ENCODE data around the gene XPO4. TPM values are rescaled to one million over a fixed set of nuclear protein-coding genes. Genes with fewer than 3 reads are reported as not detected.

The XPO4 gene
- total RNA-seq, 1 experiment from 2014 or later, result 34.1 TPM

DNA sequence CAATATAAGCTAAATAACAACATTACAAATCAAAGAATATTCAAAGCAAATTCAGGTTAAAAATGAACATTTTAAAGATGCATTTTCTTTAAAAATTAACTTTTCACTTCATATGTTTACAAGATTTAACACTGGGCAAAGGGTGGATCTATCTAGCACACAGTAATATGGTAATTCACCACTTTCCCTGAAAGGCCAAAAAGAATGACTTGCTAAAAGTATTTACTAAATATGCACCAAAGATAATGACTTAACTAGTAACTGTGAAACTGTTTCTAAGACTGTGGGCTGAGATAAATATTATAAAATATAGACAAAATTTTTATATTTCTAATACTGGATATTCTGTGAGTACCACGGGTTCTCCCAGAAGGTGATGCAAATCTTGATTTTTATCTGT lies 124.2 kb downstream of the XPO4 start:
- Histone ChIP-seq H3K4me1 (ENCODE audit: insufficient read depth, low read length) (no peaks in the 10 kb centered on the region), H3K4me2 (ENCODE audit: insufficient read depth, insufficient read length, low read length) (no peak overlapping the region), H4K8ac (replicated peaks; ENCODE audit: insufficient read length, low read depth, low read length) (no peak overlapping the region), H3K79me2 (ENCODE audit: insufficient read depth, low read length) (no peaks in the 10 kb centered on the region), H3K9ac (ENCODE audit: extremely low read depth, insufficient read length, low read length) (no peak overlapping the region), H2BK120ac (ENCODE audit: low read depth, low read length, poor library complexity, severe bottlenecking) (no peak overlapping the region), H2AK5ac (ENCODE audit: insufficient read length, low read length) (no peak overlapping the region), H3K56ac (ENCODE audit: insufficient read length, low read depth, low read length) (no peak overlapping the region), H4K20me1 (ENCODE audit: control insufficient read depth, insufficient read depth, insufficient read length) (no peaks in the 10 kb centered on the region), H3K18ac (ENCODE audit: insufficient read length, low read depth, low read length) (no peak overlapping the region), H3T11ph (ENCODE audit: low read length) (no peak overlapping the region), H2BK20ac (ENCODE audit: low read depth, low read length, poor library complexity, severe bottlenecking) (no peak overlapping the region), H4K5ac (ENCODE audit: insufficient read length, low read depth, low read length) (no peak overlapping the region), H3K14ac (ENCODE audit: insufficient read depth, low read length) (no peak overlapping the region), H3K23me2 (ENCODE audit: insufficient read length, low read depth, low read length, poor library complexity, severe bottlenecking) (peaks cover 3% of the 10 kb centered on the region), H2BK15ac (ENCODE audit: low read depth, low read length) (no peak overlapping the region), H2BK12ac (ENCODE audit: insufficient read length, low read depth, low read length) (no peak overlapping the region), H3K79me1 (ENCODE audit: insufficient read depth, low read depth, low read length, poor library complexity, severe bottlenecking) (no peaks in the 10 kb centered on the region), H4K91ac (ENCODE audit: insufficient read length, low read depth, low read length) (no peak overlapping the region), H3K9me3 (ENCODE audit: control insufficient read depth, low read depth, low read length) (no peaks in the 10 kb centered on the region), H2BK5ac (ENCODE audit: insufficient read length, low read length) (no peak overlapping the region), H3K23ac (ENCODE audit: insufficient read length, low read depth, low read length) (no peak overlapping the region), H3K27me3 (ENCODE audit: insufficient read depth, low read length) (no peaks in the 10 kb centered on the region), H3K27ac (ENCODE audit: insufficient read length, low read depth, low read length) (no peak overlapping the region), H3K4ac (ENCODE audit: low read depth, low read length) (no peak overlapping the region), H2AFZ (ENCODE audit: low read length) (no peak overlapping the region)
- Mint-ChIP-seq H3K9me3 (no peaks in the 10 kb centered on the region), H3K27ac (no peak overlapping the region), H3K27me3 (ENCODE audit: low read depth) (no peaks in the 10 kb centered on the region), H3K36me3 (ENCODE audit: insufficient read depth in 1 of 3, low read depth in 3 of 3) (peaks cover 0 to 10% (median 3%) of the 10 kb centered on the region in 3 experiments; a peak in 5 of 7 replicates), H3K4me1 (peaks cover 3 to 4% of the 10 kb centered on the region in 2 experiments; a peak in 1 of 4 replicates), H3K4me3 (no peak overlapping the region)
- TF ChIP-seq, protein P1, sequence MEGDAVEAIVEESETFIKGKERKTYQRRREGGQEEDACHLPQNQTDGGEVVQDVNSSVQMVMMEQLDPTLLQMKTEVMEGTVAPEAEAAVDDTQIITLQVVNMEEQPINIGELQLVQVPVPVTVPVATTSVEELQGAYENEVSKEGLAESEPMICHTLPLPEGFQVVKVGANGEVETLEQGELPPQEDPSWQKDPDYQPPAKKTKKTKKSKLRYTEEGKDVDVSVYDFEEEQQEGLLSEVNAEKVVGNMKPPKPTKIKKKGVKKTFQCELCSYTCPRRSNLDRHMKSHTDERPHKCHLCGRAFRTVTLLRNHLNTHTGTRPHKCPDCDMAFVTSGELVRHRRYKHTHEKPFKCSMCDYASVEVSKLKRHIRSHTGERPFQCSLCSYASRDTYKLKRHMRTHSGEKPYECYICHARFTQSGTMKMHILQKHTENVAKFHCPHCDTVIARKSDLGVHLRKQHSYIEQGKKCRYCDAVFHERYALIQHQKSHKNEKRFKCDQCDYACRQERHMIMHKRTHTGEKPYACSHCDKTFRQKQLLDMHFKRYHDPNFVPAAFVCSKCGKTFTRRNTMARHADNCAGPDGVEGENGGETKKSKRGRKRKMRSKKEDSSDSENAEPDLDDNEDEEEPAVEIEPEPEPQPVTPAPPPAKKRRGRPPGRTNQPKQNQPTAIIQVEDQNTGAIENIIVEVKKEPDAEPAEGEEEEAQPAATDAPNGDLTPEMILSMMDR (conservative IDR thresholded peaks at IDR 0.05), result no peak
- DNase-seq, result no peak
- WGBS (ENCODE audit: extremely low coverage, insufficient read length, low lambda C conversion rate), result no CpG with 5 or more reads among the region's 1 CpG

All from H9 (cell line).